HG02852 (cell line): ENCODE measurements around the gene HEPN1.
A peak's percentile ranks its signal among the peaks of the same experiment; 100 is the strongest.

Source experiments
- ATAC-seq: cut with Tn5 transposase; IDR thresholded peaks from one replicate; pipeline ENCODE4 v1.9.1; 2021; ENCODE audit warnings: mild to moderate bottlenecking, moderate library complexity; ENCODE audit not compliant: unreplicated experiment

Gene HEPN1

DNA sequence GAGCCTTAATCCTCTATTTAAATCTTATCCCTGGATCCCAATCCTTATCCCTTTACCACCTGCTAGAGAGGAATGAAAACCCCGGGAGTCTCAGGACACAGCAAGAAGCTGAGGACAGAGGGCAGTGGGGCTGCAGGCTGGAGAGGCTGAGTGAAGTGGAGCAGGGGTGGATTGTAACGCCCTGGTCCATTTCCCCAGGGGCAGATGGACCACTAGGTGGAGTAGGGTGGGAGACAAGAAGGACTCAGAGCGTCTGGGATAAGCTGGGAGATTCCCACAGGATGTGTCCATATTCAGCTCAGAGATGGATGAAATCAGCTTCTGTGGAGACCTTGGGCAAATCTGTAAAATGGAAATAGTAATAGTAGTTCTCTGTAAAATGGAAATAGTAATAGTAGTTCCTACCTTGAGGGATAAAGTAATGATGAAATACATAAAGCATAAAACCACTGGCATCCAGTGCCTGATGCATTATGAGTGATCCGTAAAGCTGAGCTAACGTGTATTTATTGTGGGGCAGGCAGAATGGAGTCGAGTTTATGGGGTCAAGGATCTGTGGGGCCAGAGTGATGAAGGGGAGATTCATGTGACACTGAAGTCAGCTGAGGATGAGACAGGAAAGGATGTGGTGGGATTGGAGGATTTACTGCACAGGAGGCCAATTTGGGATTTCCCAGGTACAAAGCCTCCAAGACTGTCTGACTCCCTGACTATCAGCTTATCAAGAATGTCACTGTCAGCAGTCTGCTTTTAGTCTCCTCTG, 19.5 kb upstream of the HEPN1 start:
- no peak for ATAC-seq

DNA sequence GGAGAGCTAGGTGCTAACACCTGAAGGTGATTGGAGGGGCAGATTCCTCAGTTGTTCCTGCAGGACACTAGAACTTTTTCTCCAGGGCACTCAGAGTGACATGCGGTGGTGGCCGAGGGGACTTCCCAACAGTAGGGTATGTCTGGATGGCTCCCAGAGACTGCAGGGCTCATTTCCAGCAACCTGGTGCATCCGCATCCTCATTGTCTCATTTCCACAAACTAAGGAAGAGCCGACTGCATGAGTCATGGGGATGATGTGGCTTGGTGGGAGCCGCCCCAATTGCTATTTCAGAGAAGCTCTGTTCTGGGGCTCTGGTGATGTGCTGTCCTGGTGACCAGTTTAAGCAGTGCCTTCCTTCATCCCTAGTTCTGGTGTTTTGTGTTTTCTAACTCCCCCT, 18.6 kb upstream of the HEPN1 start:
- ATAC-seq: no peak

DNA sequence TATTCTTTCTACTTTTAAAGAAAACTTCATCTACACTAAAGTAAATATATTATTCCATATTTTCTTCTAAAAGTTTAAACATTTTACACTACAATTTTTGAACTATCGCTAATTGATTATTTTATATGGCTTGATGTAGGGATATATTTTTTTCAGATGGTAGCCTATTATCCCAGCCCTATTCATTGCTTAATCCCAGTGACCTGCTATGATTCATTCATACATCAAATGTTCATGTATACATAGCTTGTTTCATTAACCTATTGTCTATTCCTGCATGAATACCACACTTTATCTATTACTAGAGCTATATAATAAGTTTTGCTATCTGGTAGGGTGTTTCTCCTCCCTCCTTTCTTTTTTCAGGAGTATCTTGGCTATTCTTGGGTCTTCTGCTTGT, 16.4 kb upstream of the HEPN1 start:
- ATAC-seq: no peak

DNA sequence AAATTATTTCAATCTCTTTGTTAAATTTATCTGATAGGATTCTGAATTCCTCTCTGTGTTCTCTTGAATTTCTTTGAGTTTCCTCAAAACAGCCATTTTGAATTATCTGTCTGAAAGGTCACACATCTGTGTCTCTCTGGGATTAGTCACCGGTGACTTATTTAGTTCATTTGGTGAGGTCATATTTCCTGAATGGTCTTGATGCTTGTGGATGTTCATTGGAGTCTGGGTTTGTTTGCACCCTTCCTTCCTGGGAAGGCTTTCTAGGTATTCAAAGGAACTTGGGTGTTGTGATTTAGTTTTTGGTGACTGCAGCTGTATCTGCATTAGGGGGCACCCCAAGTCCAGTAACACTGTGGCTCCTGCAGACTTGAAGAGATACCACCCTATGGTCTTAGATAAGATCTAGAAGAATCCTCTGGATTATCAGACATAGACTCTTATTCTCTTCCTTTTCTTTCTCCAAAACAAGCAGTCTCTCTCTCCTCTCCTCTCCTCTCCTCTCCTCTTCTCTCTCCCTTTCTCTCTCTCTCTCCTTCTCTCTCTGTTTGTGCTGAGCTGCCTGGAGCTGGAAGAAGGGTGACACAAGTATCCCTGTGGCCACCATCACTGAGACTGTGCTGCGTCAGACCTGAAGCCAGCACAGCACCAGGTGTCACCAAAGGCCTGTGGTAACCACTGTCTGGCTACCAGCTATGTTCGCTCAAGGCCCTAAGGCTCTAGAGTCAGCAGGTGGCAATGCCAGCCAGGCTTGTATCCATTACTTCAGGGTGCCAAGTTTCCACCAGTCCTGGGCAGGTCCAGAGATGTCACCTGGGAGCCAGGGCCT, 3.3 kb upstream of the HEPN1 start:
- no peak for ATAC-seq

DNA sequence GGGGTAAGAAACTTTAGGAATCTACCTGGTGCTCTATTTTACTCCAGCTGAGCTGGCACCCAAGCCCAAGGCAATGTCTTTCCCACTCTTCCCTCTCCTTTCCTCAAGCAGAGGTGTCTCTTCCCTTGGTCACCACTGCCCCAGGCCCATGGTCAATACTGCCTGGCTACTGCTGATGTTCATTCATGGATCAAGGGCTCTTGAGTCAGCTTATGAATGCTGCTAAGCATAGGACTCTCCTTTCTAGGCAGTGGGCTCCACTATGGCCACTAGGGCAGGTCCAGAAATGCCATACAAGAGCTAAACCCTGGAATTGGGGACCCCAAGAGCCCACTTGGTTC, 2.7 kb upstream of the HEPN1 start:
- ATAC-seq: no peak

DNA sequence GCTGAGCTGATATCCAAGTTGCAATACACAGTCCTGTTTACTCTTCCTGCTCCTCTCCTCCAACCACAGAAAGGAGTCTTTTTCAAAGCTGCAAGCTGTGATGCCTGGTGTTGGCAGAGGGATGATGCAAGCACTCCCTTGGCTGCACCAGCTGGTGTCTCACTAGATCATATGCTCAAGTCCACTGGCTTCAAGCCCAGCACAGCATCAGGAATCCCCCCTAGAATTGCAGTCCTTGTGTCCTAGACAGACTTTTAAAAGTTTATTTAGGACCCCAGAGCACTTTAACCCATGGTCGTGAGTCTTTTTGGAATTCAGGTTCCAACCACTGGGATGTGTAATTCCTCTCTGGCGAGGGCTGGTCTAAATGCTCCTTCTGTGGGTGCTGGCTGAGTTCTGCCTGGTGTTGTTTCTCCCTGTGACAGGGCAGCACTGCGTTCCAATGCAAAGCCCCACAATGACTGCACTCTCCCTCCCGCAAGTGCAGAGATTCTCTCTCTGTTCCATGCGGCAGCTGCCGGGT, 1.9 kb upstream of the HEPN1 start:
- no peak for ATAC-seq

DNA sequence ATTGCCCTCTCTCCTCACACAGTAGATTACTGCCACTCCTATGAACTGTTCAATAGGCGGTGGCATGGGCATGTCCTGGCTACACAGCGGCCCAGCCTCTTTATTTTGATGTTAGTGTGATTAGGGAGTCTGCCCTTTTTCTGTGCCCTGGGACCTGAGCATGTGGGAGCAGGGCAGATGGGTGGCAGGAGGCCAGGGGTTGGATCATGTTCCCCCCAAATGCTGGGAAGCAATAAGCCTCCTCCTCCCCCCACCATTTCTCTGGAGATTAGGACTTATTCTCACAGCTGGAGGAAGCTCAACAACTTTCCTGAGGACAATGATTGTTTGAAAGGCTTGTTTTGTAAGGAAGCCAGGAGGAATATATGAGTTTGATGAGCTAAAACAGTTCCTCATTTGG, 848 bp downstream of the HEPN1 start:
- no peak for ATAC-seq

DNA sequence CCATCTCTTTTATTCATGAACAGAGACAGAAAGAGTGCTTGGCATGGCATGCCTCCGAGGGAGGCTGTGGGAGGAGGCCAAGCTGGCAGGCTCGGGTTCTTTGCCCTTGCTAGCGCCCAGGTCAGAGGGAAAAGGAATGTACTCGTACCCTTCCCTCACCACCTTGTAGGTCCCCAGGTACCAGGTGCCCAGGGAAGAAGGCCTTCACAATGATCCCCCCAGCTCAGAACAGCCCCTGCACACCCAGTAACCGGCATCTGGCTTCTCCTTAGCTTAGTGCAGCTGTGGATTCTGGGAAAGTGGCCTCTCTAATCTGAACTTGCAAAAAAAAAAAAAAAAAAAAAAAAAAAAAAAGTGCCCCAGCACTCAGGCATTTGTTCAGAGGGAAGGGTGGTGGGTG, 1.3 kb downstream of the HEPN1 start:
- ATAC-seq: no peak

DNA sequence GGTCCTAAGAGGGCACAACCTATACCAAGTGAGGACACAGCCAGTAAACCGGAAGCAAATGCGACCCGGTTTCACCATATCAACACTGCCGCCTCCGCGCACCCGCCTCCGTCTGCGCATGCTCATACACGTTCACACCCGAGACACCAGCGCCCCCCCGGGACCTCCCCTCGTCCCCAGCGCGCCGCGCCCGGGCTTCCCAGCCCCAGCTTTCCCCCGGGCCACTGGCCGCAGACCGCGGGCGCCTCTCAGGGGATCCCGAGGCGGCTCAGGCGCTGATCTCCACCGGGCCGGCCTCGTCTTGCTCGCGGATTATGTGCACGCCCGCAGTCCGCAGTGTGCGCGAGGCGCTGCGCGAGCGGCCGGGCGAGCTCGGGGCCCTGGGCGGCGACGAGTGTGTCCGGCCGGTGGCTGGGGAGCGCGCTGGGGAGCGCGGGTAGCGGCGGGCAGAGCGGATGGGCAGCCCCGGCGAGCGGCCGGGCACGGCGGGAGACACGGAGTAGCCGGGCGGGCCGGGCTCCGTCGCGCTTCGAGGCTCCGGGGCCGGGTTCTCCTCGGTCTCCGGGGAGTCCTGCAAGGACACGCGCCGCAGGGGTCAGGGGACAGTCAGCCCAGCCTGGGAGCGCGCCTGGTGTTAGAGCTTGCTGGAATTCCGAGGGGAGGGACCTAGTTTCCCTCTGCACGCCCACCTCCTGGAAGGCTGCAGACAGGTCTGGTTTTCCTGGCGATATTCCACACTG, 2.0 kb downstream of the HEPN1 start:
- no peak for ATAC-seq

DNA sequence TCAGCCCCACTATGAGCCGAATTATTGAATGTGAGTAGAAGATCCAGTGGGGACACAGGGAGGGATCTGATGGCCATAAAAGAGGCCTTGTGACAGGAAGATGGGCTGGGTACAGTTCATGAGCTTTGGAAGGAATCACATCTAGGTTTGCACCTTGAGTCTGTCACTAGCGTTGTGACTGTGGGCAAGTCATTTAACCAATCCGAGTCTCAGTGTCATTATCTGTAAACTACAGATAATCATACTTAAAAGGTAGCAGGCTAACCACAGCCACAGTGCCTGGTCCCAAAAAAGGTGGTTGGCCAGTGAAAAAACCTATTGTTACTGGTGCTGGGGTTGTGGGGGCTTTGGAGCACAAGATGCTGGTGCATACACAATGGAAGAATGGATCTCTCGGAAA, 3.8 kb downstream of the HEPN1 start:
- ATAC-seq: no peak

DNA sequence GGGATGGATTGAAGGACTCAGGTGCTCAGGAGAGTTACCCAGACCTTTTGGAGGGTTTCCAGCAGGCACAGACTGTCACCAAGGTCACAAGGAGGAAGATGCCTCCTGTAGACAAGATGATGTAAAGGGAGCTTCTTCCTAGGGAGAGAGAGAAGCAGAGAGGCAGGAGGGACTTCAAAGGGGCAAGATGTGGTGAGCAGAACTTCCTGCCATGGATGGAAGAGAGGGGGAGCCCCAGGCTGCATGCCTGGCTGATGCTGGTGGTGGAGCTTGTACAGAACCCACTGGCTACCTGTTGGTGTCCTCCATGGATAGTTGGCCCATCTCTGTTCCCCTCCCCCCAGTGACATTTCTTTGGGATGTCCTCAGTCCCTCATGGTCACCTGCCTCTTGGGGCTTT, 4.2 kb downstream of the HEPN1 start:
- ATAC-seq: no peak

DNA sequence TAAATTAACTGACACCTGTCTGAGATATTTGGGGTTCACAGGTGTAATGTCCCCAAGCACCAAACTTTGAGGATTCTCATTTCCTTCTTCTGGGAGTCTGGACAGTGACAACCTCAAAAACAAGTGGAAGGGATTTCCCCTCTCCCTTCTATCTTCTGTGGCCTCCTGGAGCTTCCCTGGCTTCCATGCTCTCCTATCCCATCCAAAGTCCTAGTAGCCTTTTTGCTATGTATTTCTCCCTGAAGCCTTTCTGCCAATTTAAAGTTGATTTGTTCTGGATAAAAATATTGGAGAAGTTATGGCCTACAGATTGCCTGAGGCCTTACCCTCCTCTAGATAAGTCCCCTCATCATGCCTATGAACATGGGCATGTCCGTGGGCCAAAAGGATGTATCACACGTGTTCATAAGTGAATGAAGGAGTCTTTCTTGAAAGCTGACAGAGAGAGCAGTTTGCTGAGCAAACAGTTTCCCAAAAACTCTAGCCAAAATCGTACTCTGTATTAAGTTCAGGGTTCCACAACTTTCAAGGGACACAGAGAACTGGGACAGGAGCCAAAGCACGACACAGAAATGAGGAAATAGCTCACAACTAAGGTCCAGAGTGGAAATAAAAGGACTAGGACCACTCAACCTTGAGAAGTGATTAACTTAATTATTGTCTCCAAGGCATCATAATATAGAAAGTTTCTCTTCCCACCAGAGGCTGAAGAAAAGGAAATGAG, 10.1 kb downstream of the HEPN1 start:
- no peak for ATAC-seq

DNA sequence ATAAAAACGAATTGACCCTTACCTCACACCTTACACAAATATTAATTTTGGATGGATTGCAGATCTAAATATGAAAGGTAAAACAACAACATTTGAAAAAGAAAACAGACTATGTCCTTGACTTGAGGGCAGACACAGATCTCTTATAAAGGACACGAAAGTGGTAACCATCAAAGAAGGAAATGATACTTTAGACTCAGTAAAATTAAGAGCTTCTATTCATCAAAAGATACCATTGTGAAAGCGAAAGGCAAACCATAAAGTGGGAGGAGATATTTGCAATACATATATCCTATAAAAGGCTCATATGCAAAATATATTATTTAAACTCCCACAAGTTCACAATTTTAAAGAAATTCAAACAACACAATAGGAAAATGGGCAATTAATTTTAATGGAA, 11.7 kb downstream of the HEPN1 start:
- peak; percentile 93 for ATAC-seq

DNA sequence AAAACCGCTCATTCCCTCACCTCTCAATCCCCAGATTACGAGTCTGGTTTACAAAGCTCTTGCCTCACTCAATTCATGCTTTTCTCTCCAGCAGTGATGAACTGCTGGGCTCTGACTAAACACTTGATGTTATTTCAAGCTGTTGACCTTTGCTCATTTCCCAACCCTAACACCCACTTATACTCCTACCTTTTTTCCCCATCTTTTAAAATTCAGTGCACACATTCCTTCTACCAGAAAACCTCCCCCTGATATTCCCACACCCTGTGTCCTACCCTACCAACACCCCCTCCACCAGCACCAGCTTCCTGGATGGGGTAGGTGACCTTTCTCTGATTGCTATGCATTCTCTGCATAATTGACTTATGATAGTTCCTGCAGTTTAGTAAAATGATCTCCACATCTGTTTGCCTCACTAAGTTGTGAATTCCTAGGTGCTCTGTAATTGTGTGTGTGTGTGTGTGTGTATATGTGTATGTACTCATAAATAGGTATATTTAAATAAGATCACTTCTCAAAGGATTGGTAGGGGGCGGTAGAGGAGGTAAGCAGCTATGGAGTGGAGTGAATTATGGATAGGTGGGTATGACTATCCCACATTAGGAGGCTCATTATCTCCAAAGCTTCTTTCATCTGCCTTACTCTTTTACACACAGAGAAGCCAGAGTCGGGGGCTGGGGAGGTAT, 16.0 kb downstream of the HEPN1 start:
- no peak for ATAC-seq

DNA sequence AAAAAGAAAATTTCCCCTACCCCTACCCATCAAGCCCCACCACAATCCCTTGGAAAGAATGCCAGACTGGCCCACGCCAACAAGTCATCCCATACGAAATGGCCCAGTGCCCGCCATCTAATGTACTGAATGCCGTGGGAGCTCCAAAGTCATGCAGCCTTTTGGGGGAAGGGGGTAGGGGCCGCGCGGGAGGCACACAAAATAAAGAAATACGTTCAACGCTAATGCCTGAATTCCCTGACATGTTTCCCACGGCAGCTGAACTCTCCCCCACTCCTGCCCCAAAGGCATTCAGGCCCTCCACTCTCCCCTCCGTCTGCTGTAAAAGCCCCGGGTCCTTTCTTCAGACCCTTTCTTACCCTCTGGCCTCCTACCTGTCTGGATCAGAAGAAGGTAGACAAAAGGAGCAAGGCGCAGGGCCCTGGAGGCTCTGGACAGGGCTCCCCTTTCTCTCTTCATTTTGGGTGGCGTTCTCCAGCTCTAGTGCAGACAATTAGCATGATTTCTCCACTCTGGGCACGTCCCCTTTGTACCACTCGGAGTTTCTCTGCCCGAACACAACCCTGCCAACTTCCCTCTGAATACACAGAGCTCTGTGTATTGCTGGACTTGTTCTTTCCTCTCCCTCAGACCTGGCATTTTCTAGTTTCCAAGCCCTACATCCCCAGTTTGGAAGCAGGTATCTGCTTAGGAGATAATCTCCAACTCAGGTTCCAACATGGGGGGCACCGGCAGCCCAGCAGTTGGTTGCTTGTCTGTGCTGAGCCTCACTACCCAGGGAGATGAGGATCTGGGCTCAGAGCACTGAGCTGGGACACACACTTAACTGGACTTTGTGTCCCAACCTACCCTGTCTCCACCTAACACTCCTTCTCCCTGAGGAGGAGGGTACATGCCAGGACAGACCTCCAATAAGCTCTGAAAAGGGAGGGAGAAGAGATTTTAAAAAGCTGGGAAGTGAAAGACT, 16.8 kb downstream of the HEPN1 start, which contains the start of gene HEPACAM:
HEPACAM (minus strand) TSS at position 500 of the 967 bp plus-strand sequence; CDS start at position 459, 41 bp downstream.
- no peak for ATAC-seq

DNA sequence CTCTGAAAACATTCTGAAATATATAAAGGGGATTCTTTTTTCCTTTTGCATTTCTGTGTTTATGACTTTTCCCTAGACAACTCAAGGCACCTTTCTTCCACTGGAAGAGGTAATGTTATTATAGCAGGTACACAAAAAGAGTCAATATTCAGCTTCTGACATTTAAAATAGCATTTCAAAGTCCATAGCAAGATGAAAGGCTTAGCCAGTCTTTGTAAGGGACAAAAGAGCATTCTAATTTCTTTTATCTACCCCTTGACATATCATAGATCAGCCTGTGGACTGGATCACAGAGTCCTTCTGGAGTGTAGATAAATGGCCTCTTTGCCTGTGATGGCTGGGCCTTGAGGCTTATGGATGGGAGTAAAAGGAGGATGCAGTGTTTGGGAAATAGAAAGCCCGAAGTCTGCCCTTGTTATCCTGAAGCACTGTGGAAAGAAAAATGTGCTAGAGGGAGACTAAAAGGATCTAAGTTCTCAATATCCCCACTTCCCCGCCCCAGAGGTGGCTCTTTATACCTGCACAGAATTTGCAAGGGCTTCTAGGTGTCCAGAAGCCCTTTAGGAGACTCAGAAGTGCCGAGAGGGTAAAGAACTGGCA, 18.4 kb downstream of the HEPN1 start:
- no peak for ATAC-seq

DNA sequence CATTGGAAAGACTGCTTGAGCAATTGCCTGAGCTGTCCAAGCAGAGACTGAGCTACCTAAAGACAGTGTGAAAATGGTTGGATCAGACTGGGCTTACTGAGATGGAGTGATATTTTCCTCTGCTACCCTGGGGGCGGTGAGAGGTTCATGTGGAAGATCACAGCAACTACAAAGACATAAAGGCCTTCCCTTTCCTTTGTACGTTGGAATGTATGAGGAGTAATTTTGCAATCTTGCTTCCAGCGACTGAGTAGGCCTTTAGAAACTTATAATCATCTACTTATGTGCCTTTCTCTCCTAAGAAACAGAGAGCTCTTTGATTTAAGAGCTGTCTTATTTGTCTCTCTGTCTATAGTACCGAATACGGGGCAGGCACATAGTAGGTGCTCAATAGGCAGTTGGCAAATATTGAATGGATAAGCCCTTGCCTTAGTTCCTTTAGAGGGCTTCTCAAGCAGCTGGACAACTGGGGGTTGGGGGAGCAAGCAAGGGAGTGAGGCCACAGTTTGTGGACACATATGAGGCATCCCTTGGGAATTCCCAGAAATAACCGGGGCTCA, 19.2 kb downstream of the HEPN1 start:
- no peak for ATAC-seq

DNA sequence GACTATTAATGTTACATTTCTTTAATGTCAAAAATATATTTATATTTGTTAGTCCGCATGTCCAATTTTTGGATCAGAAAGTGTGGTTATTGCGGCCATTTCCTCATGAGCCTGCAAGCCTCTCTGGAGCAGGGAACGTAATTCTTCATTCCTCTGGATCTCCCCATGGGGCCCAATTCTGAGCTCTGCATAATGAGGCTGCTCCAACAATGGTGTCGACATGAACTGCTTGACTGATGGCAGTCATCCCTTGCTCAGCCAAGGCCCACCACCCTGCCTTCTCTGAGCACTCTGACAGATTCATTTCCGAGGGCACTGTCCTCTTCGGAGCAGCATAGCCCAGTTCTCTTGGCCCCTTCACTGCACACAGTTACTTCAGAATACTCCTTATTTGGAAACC, 19.9 kb downstream of the HEPN1 start:
- ATAC-seq: no peak
